Brain microvascular endothelial cell (primary cell): ENCODE measurements around the gene VEGFA.

ENCODE experiments used
- DNase-seq: peaks from one replicate; pipeline ENCODE4 v3.0.0-alpha.2; 2020
- H3K27ac ChIP-seq: fragments of 250-450 bp; sonication (Bioruptor Pico); 2 replicates; pipeline ENCODE4 v1.5.1; 2020; ENCODE audit warnings: mild to moderate bottlenecking, moderate library complexity
- H3K27me3 ChIP-seq: fragments of 250-450 bp; sonication (Bioruptor Pico); replicated peaks from 2 replicates; pipeline ENCODE4 v1.5.1; 2020; ENCODE audit warnings: mild to moderate bottlenecking
- H3K36me3 ChIP-seq: fragments of 250-450 bp; sonication (Bioruptor Pico); replicated peaks from 2 replicates; pipeline ENCODE4 v1.5.1; 2020; ENCODE audit warnings: mild to moderate bottlenecking
- H3K4me3 ChIP-seq: 2 replicates; pipeline ENCODE4 v1.5.1; 2011; ENCODE audit warnings: low read depth, mild to moderate bottlenecking, control low read depth, low read length, moderate library complexity
- in situ Hi-C: cut with HindIII; loops from 2 replicates; pipeline ENCODE4 v1.10.0; 2017; ENCODE audit warnings: low sequenced_read_pairs, low pct_ligation_motif_present
- TF ChIP-seq, protein P1 (sequence below): IDR thresholded peaks from 2 replicates; pipeline ENCODE4 v1.5.1; 2011; ENCODE audit warnings: low read depth, mild to moderate bottlenecking, moderate library complexity, low read length, control low read depth, inconsistent platforms; ENCODE audit errors: missing control alignments

Gene VEGFA

DNA sequence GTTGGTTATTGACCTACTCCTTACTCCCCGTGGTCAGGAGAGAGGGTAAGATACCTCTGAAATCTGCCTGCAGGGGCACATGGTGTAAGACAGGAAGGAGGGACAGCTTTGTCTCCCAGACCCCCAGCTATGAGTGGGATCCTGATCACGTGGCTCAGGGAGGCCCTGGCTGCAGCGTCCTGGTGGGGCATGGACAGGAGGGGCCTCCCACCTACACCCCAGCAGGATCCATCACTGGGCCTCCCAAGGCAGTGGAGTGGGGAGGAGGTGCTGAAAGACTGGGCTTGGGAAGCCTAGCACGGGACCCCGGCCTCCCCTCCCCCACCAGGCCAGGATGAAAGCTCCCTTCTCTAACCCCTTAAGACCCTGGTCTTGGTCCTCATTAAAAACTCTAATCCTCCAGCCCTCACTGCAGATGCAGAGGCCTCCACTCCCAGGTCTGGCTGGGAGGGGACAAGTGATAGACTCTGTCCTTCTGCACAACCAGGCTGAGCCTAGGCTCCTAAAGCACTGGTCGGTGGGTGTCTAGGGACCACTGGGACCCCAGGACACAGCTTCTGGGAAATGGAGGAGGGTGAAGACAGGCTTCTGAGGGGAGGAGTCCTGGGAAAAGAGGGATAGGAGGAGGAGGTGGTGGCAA lies 29.6 kb upstream of the VEGFA start:
- Histone ChIP-seq H3K4me3 (no peak overlapping the region), H3K27me3 (no peaks in the 10 kb centered on the region), H3K27ac (no peak overlapping the region), H3K36me3 (no peaks in the 10 kb centered on the region)
- in situ Hi-C loops = no loop called here
- TF ChIP-seq, protein P1, sequence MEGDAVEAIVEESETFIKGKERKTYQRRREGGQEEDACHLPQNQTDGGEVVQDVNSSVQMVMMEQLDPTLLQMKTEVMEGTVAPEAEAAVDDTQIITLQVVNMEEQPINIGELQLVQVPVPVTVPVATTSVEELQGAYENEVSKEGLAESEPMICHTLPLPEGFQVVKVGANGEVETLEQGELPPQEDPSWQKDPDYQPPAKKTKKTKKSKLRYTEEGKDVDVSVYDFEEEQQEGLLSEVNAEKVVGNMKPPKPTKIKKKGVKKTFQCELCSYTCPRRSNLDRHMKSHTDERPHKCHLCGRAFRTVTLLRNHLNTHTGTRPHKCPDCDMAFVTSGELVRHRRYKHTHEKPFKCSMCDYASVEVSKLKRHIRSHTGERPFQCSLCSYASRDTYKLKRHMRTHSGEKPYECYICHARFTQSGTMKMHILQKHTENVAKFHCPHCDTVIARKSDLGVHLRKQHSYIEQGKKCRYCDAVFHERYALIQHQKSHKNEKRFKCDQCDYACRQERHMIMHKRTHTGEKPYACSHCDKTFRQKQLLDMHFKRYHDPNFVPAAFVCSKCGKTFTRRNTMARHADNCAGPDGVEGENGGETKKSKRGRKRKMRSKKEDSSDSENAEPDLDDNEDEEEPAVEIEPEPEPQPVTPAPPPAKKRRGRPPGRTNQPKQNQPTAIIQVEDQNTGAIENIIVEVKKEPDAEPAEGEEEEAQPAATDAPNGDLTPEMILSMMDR = no peak
- DNase-seq = no peak

DNA sequence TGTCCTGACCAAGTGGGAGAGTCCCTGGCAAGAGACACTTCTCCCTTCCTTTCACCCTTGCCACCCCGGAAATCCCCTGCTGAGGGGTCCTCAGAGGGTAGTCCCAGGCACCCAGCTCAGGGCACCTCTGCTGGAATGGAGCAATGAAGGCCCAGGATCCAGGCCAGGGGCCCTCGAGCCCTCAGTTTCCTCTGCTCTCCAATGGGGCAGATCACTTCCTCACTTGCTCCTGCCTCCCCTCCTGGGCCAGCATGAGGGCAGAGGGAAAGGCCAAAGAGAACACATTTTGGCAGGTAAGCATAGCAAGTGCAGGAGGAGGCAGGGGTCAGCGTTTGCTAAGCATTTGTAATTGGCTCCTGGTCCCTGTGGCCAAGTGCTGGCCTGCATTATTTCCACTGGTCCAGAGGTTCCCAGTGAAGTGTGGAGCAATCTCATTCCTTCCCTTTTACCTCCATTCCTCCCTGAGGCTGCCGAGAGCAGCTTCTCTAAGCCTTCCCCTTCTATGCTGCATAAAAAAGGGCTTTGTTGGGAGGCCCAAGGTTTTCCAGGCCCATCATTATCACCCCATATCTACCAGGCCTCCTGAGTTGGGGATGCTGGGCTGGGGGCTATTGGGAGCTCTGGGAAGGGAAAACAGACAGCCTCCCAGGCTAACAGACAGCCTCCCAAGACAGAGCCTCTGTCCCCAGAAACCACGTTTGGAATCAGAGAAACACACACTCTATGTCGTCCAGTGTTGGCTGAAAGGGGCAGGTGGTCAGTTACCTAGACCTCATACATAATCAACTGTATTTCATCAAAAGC lies 28.8 kb upstream of the VEGFA start:
- in situ Hi-C loops = no loop called here
- no peak overlapping the region for H3K4me3 ChIP-seq
- DNase-seq = no peak
- H3K36me3 ChIP-seq = no peaks in the 10 kb centered on the region
- H3K27ac ChIP-seq = no peak overlapping the region
- TF ChIP-seq, protein P1 = no peak
- peaks cover under 1% of the 10 kb centered on the region for H3K27me3 ChIP-seq

DNA sequence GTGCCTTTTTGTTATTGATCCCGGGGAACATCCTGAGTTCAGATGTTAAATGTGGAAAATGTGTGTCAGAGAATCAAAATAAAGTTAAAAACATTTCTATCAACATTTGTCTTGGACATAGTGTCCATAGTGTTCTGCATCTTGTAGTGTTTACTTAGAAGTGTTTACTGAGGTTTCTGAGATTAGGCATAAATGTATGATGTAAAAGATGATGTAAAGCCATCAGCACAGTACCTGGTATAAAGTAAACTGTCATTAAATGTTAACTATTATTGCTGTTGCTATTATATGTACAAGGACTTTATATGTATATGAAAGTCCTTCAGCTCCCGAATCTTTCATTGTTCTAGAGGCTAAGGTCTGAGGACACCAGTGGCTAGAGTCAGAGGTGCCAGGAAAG lies 28.2 kb upstream of the VEGFA start:
- TF ChIP-seq, protein P1 = no peak
- DNase-seq = no peak
- Histone ChIP-seq H3K4me3 (no peak overlapping the region), H3K27me3 (peaks cover 4% of the 10 kb centered on the region), H3K36me3 (no peaks in the 10 kb centered on the region), H3K27ac (no peak overlapping the region)
- in situ Hi-C loops = no loop called here

DNA sequence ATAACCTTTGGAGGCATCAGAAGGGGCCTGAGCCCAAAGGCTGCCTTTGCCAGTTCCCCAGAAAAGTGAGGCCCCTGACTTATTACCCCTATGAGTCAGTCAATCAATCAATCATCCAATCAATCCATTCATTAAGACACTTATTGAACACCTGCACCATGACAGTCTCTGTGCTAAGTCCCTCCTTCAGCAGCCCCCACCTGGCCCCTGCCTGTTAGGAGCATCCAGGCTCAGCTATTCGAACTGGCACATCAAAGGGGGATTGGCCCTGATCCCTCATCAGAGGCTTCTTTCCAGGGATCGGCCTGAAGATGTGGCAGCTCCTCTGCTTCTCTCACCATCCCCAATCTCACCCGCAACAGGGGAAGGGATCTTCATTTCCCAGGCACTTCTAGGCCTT lies 27.7 kb upstream of the VEGFA start:
- TF ChIP-seq, protein P1 = no peak
- Histone ChIP-seq H3K27ac (no peak overlapping the region), H3K27me3 (peaks cover 4% of the 10 kb centered on the region), H3K4me3 (no peak overlapping the region), H3K36me3 (no peaks in the 10 kb centered on the region)
- in situ Hi-C loops = no loop called here
- no peak for DNase-seq

DNA sequence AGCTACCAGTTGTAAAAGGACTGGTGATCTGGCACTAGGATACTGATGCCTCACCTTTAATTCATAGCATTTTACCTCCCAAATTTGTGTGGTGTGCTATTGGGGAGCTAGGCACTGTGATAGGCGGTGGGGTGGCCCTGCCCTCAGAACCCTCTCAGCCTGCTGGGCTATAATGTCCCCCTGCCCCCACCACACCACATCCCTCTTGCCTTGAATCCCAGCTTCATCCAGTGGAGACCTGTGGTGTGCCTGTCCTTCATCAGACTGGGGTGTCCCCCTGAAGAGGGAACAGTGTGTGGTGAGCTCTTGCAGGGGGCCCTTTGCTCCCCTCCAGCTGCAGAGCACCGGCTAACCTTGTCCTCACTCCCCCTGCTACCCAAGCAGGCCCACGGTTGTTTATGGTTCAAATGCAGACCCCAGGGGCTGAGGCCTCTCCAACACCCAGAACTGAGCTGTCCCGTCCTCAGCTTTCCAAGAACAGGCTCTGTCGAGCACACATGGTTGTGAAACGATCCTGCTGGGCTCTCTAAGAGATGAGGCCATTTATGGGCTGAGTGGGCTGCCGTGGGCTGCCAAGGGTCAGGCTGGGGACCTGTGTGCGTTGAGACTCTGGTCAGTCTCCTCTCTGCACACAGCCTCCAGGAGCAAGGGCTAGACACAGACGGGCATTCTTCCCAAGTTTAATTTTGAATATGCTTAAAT lies 26.9 kb upstream of the VEGFA start:
- in situ Hi-C loops = no loop called here
- no peak overlapping the region for H3K27ac ChIP-seq
- no peak overlapping the region for H3K4me3 ChIP-seq
- peaks cover 4% of the 10 kb centered on the region for H3K27me3 ChIP-seq
- TF ChIP-seq, protein P1 = no peak
- no peaks in the 10 kb centered on the region for H3K36me3 ChIP-seq
- DNase-seq = no peak
